ENCODE results near the gene CHCHD6. TPM values are rescaled to one million over a fixed set of nuclear protein-coding genes. Genes with fewer than 3 reads are reported as not detected.
"Not testable (repeated sequence)": the region's sequence is repeated elsewhere in the genome, so short reads cannot be mapped to it uniquely, and the experiment has no call there.

The CHCHD6 gene
- total RNA-seq, 1 experiment from 2014 or later, result 36.3 TPM

DNA sequence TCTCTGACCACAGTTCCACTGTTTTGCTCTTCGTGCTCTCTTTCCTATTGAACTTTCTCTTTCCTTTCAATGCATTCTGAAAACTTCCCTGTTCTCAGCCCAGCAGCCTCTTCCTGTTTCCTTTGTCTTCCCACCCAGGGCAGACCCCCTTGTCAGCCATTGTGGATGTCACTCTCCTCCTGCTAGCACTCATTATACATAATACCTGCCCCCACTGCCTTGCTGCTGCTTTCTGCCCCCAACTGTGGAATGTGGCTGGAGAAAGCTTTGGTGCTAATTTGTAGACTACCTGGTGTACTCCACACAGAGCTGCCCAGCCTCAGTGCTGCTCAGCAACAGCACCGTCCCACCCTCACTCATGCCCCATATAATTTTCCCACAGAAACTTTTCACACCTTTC lies 80.2 kb downstream of the CHCHD6 start:
- no peak overlapping the region for H2AFZ ChIP-seq (ENCODE audit: low read depth, low read length, poor library complexity, severe bottlenecking)
- no peak overlapping the region for H3K9ac ChIP-seq (ENCODE audit: low read length)
- intact Hi-C loops (cut with micrococcal nuclease), result no loop called here
- no peaks in the 10 kb centered on the region for H3K27me3 ChIP-seq (ENCODE audit: insufficient read depth, low read length)
- H3K27ac ChIP-seq (ENCODE audit: low read depth, low read length), result no peak overlapping the region
- ATAC-seq (no peak), DNase-seq (ENCODE audit: low read depth, low spot score) (no peak)
- no peaks in the 10 kb centered on the region for H4K20me1 ChIP-seq (ENCODE audit: insufficient read depth)
- no peaks in the 10 kb centered on the region for H3K9me3 ChIP-seq (ENCODE audit: control insufficient read depth in 1 of 2, insufficient read depth in 1 of 2, low read depth in 1 of 2, low read length in 2 of 2)
- ChIA-PET RAD21 (ENCODE audit: low non-redundant PET in 1 of 2, low total read pairs in 2 of 2, uncharacterized antibody in 2 of 2, unreplicated experiment in 2 of 2) (interaction anchor here in 1 of 2 experiments (0.6 kb wide), 1 partner anchor 520 kb away, joined by 4 read pairs; no protein-coding TSS in a partner anchor), CTCF (no interaction called here), POLR2A (no interaction called here)
- H3K4me2 ChIP-seq (ENCODE audit: low read length), result no peak overlapping the region
- H3K4me3 ChIP-seq (replicated peaks in 1 of 2; ENCODE audit: low read depth in 1 of 2, low read length in 2 of 2), result no peak overlapping the region
- TF ChIP-seq FOSL1 (IDR thresholded peaks at IDR 0.05; ENCODE audit: low read depth), result no peak
- TF ChIP-seq SIN3A (IDR thresholded peaks at IDR 0.05; ENCODE audit: low read depth), result no peak
- no peak for TF ChIP-seq EZH2 (IDR thresholded peaks at IDR 0.05)
- TF ChIP-seq, protein P1, sequence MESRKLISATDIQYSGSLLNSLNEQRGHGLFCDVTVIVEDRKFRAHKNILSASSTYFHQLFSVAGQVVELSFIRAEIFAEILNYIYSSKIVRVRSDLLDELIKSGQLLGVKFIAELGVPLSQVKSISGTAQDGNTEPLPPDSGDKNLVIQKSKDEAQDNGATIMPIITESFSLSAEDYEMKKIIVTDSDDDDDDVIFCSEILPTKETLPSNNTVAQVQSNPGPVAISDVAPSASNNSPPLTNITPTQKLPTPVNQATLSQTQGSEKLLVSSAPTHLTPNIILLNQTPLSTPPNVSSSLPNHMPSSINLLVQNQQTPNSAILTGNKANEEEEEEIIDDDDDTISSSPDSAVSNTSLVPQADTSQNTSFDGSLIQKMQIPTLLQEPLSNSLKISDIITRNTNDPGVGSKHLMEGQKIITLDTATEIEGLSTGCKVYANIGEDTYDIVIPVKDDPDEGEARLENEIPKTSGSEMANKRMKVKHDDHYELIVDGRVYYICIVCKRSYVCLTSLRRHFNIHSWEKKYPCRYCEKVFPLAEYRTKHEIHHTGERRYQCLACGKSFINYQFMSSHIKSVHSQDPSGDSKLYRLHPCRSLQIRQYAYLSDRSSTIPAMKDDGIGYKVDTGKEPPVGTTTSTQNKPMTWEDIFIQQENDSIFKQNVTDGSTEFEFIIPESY (IDR thresholded peaks at IDR 0.05; ENCODE audit: extremely low read depth, insufficient replicate concordance, low read length), result no peak
- TF ChIP-seq CBX3 (IDR thresholded peaks at IDR 0.05; ENCODE audit: low read depth), result no peak
- TF ChIP-seq SP1 (IDR thresholded peaks at IDR 0.05; ENCODE audit: low read depth), result no peak
- TF ChIP-seq, protein P2, sequence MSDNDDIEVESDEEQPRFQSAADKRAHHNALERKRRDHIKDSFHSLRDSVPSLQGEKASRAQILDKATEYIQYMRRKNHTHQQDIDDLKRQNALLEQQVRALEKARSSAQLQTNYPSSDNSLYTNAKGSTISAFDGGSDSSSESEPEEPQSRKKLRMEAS (IDR thresholded peaks at IDR 0.05), result no peak
- no peak for TF ChIP-seq JUND (IDR thresholded peaks at IDR 0.05)
- no peak for TF ChIP-seq EZH2phosphoT487 (IDR thresholded peaks at IDR 0.05; ENCODE audit: borderline replicate concordance)
- TF ChIP-seq, protein P3, sequence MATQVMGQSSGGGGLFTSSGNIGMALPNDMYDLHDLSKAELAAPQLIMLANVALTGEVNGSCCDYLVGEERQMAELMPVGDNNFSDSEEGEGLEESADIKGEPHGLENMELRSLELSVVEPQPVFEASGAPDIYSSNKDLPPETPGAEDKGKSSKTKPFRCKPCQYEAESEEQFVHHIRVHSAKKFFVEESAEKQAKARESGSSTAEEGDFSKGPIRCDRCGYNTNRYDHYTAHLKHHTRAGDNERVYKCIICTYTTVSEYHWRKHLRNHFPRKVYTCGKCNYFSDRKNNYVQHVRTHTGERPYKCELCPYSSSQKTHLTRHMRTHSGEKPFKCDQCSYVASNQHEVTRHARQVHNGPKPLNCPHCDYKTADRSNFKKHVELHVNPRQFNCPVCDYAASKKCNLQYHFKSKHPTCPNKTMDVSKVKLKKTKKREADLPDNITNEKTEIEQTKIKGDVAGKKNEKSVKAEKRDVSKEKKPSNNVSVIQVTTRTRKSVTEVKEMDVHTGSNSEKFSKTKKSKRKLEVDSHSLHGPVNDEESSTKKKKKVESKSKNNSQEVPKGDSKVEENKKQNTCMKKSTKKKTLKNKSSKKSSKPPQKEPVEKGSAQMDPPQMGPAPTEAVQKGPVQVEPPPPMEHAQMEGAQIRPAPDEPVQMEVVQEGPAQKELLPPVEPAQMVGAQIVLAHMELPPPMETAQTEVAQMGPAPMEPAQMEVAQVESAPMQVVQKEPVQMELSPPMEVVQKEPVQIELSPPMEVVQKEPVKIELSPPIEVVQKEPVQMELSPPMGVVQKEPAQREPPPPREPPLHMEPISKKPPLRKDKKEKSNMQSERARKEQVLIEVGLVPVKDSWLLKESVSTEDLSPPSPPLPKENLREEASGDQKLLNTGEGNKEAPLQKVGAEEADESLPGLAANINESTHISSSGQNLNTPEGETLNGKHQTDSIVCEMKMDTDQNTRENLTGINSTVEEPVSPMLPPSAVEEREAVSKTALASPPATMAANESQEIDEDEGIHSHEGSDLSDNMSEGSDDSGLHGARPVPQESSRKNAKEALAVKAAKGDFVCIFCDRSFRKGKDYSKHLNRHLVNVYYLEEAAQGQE (IDR thresholded peaks at IDR 0.05; ENCODE audit: low read depth), result no peak
- TF ChIP-seq ELF1 (IDR thresholded peaks at IDR 0.05; ENCODE audit: borderline replicate concordance, low read depth), result no peak
- no peak for TF ChIP-seq SRF (IDR thresholded peaks at IDR 0.05; ENCODE audit: low read depth)
- TF ChIP-seq, protein P4, sequence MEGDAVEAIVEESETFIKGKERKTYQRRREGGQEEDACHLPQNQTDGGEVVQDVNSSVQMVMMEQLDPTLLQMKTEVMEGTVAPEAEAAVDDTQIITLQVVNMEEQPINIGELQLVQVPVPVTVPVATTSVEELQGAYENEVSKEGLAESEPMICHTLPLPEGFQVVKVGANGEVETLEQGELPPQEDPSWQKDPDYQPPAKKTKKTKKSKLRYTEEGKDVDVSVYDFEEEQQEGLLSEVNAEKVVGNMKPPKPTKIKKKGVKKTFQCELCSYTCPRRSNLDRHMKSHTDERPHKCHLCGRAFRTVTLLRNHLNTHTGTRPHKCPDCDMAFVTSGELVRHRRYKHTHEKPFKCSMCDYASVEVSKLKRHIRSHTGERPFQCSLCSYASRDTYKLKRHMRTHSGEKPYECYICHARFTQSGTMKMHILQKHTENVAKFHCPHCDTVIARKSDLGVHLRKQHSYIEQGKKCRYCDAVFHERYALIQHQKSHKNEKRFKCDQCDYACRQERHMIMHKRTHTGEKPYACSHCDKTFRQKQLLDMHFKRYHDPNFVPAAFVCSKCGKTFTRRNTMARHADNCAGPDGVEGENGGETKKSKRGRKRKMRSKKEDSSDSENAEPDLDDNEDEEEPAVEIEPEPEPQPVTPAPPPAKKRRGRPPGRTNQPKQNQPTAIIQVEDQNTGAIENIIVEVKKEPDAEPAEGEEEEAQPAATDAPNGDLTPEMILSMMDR (IDR thresholded peaks at IDR 0.05 in 2 of 3, conservative IDR thresholded peaks at IDR 0.05 in 1 of 3; ENCODE audit: borderline replicate concordance in 1 of 3, insufficient read depth in 1 of 3, low read depth in 2 of 3, low read length in 2 of 3), result no peak
- no peak for TF ChIP-seq CEBPB (IDR thresholded peaks at IDR 0.05; ENCODE audit: low read depth)
- TF ChIP-seq, protein P5, sequence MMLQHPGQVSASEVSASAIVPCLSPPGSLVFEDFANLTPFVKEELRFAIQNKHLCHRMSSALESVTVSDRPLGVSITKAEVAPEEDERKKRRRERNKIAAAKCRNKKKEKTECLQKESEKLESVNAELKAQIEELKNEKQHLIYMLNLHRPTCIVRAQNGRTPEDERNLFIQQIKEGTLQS (IDR thresholded peaks at IDR 0.05), result no peak
- no peaks in the 10 kb centered on the region for H3K9me2 ChIP-seq (ENCODE audit: insufficient read depth)
- H3K4me1 ChIP-seq (ENCODE audit: control insufficient read depth in 1 of 2, insufficient read depth in 2 of 2, low read length in 2 of 2), result peaks cover 22 to 42% of the 10 kb centered on the region in 2 experiments
- H3K36me3 ChIP-seq (ENCODE audit: control insufficient read depth in 1 of 2, insufficient read depth in 2 of 2, low read length in 2 of 2), result no peaks in the 10 kb centered on the region
- H3K79me2 ChIP-seq (ENCODE audit: insufficient read depth, low read length), result no peaks in the 10 kb centered on the region
- no TSS peak for BruUV-seq (replicated peaks)

DNA sequence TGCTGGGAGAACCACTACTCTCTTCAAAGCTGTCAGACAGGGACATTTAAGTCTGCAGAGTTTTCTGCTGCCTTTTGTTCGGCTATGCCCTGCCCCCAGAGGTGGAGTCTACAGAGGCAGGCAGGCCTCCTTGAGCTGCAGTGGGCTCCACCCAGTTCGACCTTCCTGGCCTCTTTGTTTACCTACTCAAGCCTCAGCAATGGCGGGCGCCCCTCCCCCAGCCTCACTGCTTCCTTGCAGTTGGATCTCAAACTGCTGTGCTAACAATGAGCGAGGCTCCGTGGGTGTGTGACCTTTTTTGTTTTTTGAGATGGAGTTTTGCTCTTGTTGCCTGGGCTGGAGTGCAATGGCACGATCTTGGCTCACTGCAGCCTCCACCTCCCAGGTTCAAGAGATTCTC lies 87.3 kb downstream of the CHCHD6 start:
- H3K4me3 ChIP-seq (replicated peaks in 1 of 2; ENCODE audit: low read depth in 1 of 2, low read length in 2 of 2); intact Hi-C loops (cut with micrococcal nuclease); H3K27me3 ChIP-seq (ENCODE audit: insufficient read depth, low read length); ATAC-seq; H2AFZ ChIP-seq (ENCODE audit: low read depth, low read length, poor library complexity, severe bottlenecking); H3K9ac ChIP-seq (ENCODE audit: low read length); H3K36me3 ChIP-seq (ENCODE audit: control insufficient read depth in 1 of 2, insufficient read depth in 2 of 2, low read length in 2 of 2); H3K79me2 ChIP-seq (ENCODE audit: insufficient read depth, low read length); H3K9me3 ChIP-seq (ENCODE audit: control insufficient read depth in 1 of 2, insufficient read depth in 1 of 2, low read depth in 1 of 2, low read length in 2 of 2); H4K20me1 ChIP-seq (ENCODE audit: insufficient read depth); RAD21 ChIA-PET (ENCODE audit: low non-redundant PET in 1 of 2, low total read pairs in 2 of 2, uncharacterized antibody in 2 of 2, unreplicated experiment in 2 of 2); BruUV-seq (replicated peaks); H3K9me2 ChIP-seq (ENCODE audit: insufficient read depth); CTCF ChIA-PET; DNase-seq (ENCODE audit: low read depth, low spot score); H3K4me1 ChIP-seq (ENCODE audit: control insufficient read depth in 1 of 2, insufficient read depth in 2 of 2, low read length in 2 of 2); H3K4me2 ChIP-seq (ENCODE audit: low read length); H3K27ac ChIP-seq (ENCODE audit: low read depth, low read length); POLR2A ChIA-PET: not testable (repeated sequence)

All from HCT116 (cell line).